Dermis lymphatic vessel endothelial cell (primary cell): ENCODE data around the gene MED13. TPM values are rescaled to one million over a fixed set of nuclear protein-coding genes. Genes with fewer than 3 reads are reported as not detected.

Source experiments
- total RNA-seq: library from RNA; depleted of rRNA; stranded (reverse); fragments of >200 nt; gene quantifications from 2 replicates; pipeline ENCODE4 v1.2.1, GENCODE V29; 2014

The MED13 gene, protein sequence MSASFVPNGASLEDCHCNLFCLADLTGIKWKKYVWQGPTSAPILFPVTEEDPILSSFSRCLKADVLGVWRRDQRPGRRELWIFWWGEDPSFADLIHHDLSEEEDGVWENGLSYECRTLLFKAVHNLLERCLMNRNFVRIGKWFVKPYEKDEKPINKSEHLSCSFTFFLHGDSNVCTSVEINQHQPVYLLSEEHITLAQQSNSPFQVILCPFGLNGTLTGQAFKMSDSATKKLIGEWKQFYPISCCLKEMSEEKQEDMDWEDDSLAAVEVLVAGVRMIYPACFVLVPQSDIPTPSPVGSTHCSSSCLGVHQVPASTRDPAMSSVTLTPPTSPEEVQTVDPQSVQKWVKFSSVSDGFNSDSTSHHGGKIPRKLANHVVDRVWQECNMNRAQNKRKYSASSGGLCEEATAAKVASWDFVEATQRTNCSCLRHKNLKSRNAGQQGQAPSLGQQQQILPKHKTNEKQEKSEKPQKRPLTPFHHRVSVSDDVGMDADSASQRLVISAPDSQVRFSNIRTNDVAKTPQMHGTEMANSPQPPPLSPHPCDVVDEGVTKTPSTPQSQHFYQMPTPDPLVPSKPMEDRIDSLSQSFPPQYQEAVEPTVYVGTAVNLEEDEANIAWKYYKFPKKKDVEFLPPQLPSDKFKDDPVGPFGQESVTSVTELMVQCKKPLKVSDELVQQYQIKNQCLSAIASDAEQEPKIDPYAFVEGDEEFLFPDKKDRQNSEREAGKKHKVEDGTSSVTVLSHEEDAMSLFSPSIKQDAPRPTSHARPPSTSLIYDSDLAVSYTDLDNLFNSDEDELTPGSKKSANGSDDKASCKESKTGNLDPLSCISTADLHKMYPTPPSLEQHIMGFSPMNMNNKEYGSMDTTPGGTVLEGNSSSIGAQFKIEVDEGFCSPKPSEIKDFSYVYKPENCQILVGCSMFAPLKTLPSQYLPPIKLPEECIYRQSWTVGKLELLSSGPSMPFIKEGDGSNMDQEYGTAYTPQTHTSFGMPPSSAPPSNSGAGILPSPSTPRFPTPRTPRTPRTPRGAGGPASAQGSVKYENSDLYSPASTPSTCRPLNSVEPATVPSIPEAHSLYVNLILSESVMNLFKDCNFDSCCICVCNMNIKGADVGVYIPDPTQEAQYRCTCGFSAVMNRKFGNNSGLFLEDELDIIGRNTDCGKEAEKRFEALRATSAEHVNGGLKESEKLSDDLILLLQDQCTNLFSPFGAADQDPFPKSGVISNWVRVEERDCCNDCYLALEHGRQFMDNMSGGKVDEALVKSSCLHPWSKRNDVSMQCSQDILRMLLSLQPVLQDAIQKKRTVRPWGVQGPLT (N-terminal part only)
- total RNA-seq, result 41.1 and 44.1 TPM in 2 replicates

DNA sequence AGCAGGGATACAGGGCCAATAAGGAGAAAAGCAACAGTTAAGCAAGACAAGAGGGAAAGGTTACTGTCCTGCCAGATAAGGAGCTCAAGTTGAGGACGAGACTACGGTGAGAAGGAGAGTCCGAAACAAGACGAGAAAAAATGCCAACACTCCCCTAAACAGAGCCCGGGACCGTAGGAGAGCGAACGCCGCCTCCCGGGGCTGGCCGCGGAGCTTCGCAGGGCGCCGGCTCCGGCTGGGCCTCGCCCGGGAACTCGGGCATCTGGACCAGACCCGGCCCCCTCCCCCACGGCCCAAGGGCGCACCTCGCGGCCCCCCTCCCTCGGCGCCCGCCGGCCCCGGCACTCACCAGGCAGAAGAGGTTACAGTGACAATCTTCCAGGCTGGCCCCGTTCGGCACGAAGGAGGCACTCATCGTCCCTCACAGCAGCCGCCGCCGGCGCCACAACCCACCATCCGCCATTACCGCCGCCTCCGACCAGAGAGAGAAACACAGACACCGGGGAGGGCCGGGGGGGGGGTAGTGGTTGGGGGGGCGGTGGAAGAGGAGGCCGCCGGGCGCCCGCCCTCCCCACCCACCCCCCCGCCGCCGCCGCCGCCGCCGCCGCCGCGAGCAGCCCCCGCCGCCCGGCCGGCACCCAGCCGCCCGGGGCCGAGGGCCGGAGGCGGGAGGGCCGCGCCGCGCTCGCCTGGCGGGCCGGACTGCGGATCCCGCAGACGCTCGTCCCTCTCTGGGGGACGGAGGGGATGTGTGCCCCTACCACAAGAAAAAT is at the start of gene MED13:
MED13 (minus strand) TSS at position 488 of the 773 bp plus-strand sequence; CDS start at position 415, 73 bp downstream.

GRCh38 chr17:61927208-61928100 is 137.6 kb downstream of the MED13 start, which contains the start of gene INTS2:
Gene INTS2, minus strand, starts transcription at chr17:61927982. Its CDS starts 1,338 bp downstream, at chr17:61926644.

Other genes with a start within 250 kb of the MED13 start
- gene BRIP1, start 201.8 kb downstream of the MED13 start, total RNA-seq, result 1.6 and 1.9 TPM in 2 replicates
- 11.6 and 15.6 TPM in 2 replicates for gene INTS2, start 137.3 kb downstream of the MED13 start, total RNA-seq